Thoracic aorta (tissue), 2 donors: ENCODE data around the gene REV1. TPM values are rescaled to one million over a fixed set of nuclear protein-coding genes. Genes with fewer than 3 reads are reported as not detected.
"Not testable (repeated sequence)": the region's sequence is repeated elsewhere in the genome, so short reads cannot be mapped to it uniquely, and the experiment has no call there.

Experiments used
- ATAC-seq: fragments of 150-250 bp; one replicate; pipeline ENCODE4 v1.8.0; 2017; ENCODE audit warnings: low read depth; ENCODE audit not compliant: insufficient number of reproducible peaks, low FRiP score
- DNase-seq: peaks from one replicate; pipeline ENCODE4 v3.0.0-alpha.2; 2020; ENCODE audit warnings: low spot score
- H3K27ac ChIP-seq, 2 donors: fragments of 200-600 bp; sonication (generic); 1 replicate in 1 of 2; 2 replicates in 1 of 2; pipeline ENCODE4 v1.5.1; 2016; ENCODE audit warnings: mild to moderate bottlenecking in 2 of 2, moderate library complexity in 2 of 2
- H3K27me3 ChIP-seq: fragments of 200-600 bp; sonication (generic); replicated peaks from 2 replicates; pipeline ENCODE4 v1.6.0; 2016; ENCODE audit warnings: mild to moderate bottlenecking; ENCODE audit not compliant: insufficient read depth
- H3K36me3 ChIP-seq: fragments of 200-600 bp; sonication (generic); one replicate; pipeline ENCODE4 v1.5.1; 2016
- H3K4me1 ChIP-seq, 2 donors: fragments of 200-600 bp; sonication (generic); 1 replicate in 1 of 2; 2 replicates in 1 of 2; pipeline versions ENCODE4 v1.5.1 to v1.6.0; 2016; ENCODE audit warnings: low read depth in 2 of 2, mild to moderate bottlenecking in 1 of 2; ENCODE audit not compliant: control insufficient read depth in 1 of 2
- H3K4me3 ChIP-seq: fragments of 200-600 bp; sonication (generic); 2 replicates; pipeline ENCODE4 v1.5.1; 2016; ENCODE audit warnings: mild to moderate bottlenecking
- H3K9me3 ChIP-seq: fragments of 200-600 bp; sonication (generic); 2 replicates; pipeline ENCODE4 v1.5.1; 2016
- CTCF ChIP-seq: fragments of 200-600 bp; sonication (generic); IDR thresholded peaks from one replicate; pipeline ENCODE4 v1.5.1; 2019; ENCODE audit warnings: antibody characterized with exemption
- total RNA-seq, 2 donors: library from RNA; depleted of rRNA; stranded (reverse); fragments of >200 nt; gene quantifications; one replicate each; pipeline versions ENCODE4 v1.1.0 to v1.2.3, GENCODE V29; 2016

REV1 gene
- total RNA-seq, 2 donors from 2014 or later: 48.3 to 107 TPM

DNA sequence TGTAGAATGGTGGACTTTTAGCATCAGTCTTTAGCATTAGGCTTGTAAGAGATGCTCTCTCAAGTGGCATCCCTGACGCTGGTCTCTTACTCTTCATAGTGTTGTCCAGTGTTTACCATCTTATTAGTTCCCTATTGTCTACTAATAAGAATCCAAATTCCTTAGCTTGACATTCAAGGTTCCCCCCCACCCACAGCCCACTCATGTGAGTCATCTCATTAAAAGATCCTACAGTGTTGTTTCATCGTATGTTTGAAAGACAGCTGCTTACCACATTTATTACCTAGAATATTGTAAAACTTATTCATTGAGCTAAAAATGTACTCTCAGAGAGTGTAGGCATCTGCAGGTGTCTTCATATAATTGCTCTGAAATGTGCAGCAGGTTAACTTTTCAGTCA, 124.2 kb downstream of the REV1 start:
- no peak overlapping the region for H3K27ac ChIP-seq
- no peak for ATAC-seq
- peaks cover 36% of the 10 kb centered on the region for H3K36me3 ChIP-seq
- no peak overlapping the region for H3K4me3 ChIP-seq
- no peaks in the 10 kb centered on the region for H3K27me3 ChIP-seq
- DNase-seq: no peak
- no peaks in the 10 kb centered on the region for H3K9me3 ChIP-seq
- no peak for TF ChIP-seq CTCF
- no peaks in the 10 kb centered on the region for H3K4me1 ChIP-seq

DNA sequence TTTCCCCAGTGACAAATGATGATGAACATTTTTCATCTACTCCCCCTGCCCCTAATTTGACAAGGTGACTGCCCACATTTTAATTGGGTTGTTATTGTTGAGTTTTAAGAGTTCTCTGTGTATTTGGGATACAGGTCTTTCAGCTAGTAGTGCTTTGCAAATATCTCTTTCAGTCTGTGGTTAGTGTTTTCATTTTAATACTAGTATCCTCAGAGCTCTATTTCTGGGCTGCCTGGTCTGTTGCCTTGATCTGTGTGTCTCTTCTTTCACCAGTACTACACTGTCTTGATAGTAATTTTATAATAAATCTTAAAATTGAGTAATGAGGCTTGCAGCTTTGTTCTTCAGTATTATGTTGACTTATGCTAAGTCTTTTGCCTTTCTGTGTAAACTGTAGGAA, 133.0 kb downstream of the REV1 start:
- Histone ChIP-seq H3K4me1 (no peaks in the 10 kb centered on the region), H3K9me3 (no peaks in the 10 kb centered on the region), H3K27ac (no peak overlapping the region), H3K27me3 (no peaks in the 10 kb centered on the region), H3K4me3 (no peak overlapping the region), H3K36me3 (no peaks in the 10 kb centered on the region)
- no peak for ATAC-seq
- TF ChIP-seq CTCF: no peak
- no peak for DNase-seq

- H3K27ac ChIP-seq, H3K27me3 ChIP-seq, ATAC-seq, DNase-seq, H3K36me3 ChIP-seq, H3K9me3 ChIP-seq, H3K4me3 ChIP-seq, H3K4me1 ChIP-seq: not testable (repeated sequence)
Observed at GRCh38 chr2:99354825-99355224, 135.0 kb downstream of the REV1 start.

GRCh38 chr2:99354070-99354469, 135.7 kb downstream of the REV1 start:
- Histone ChIP-seq H3K36me3 (no peaks in the 10 kb centered on the region), H3K4me1 (peaks cover 0 to 8% of the 10 kb centered on the region in 2 donors), H3K27me3 (no peaks in the 10 kb centered on the region), H3K4me3 (no peak overlapping the region), H3K9me3 (no peaks in the 10 kb centered on the region), H3K27ac (no peak overlapping the region)
- DNase-seq (no peak), ATAC-seq (no peak)
- TF ChIP-seq CTCF: no peak

Other genes with a start within 250 kb of the REV1 start
- gene LYG2, start 234.4 kb downstream of the REV1 start, total RNA-seq: not detected
- 1 to 10 TPM in 1 of 2 donors, not detected in 1; 5.8 TPM for gene LYG1, start 188.8 kb downstream of the REV1 start, total RNA-seq
- gene TXNDC9, start 153.7 kb downstream of the REV1 start, total RNA-seq: 10 to 100 TPM; 26.7 to 42.0 TPM
- gene EIF5B, start 152.6 kb downstream of the REV1 start, total RNA-seq: 10 to 100 TPM; 22.7 to 44.1 TPM